GM12878 (cell line): ENCODE data around the gene GRK6. TPM values are rescaled to one million over a fixed set of nuclear protein-coding genes. Genes with fewer than 3 reads are reported as not detected.

ENCODE experiments used
- ATAC-seq: fragments of 200-7000 bp; cut with Tn5 transposase; 3 replicates; pipeline ENCODE4 v1.9.1; 2020; ENCODE audit warnings: mild to moderate bottlenecking, moderate library complexity
- BruUV-seq: library from RNA; stranded (reverse); fragments of 400-500 nt; replicated peaks from 2 replicates; lab custom pipeline; 2021; lab: Mats Ljungman, UMichigan
- CTCF ChIA-PET: fragments of 300-600 bp; sonication (Branson Sonifier 250); formaldehyde crosslinking; extraction: SDS; loops from one replicate; lab custom pipeline; 2021; ENCODE audit warnings: inconsistent platforms; lab: Yijun Ruan, JAX
- POLR2A ChIA-PET: fragments of 350-600 bp; formaldehyde crosslinking; extraction: SDS; loops from one replicate; lab custom pipeline; 2021; ENCODE audit warnings: inconsistent platforms; lab: Charles Lee
- RAD21 ChIA-PET: fragments of 300-600 bp; sonication (Branson Sonifier 250); formaldehyde crosslinking; loops from one replicate; lab custom pipeline; 2023; ENCODE audit warnings: antibody characterized with exemption; ENCODE audit not compliant: unreplicated experiment; lab: Charles Lee
- SMC1A ChIA-PET: fragments of 300-600 bp; sonication (Branson Sonifier 250); formaldehyde crosslinking; loops from one replicate; lab custom pipeline; 2023; ENCODE audit not compliant: unreplicated experiment, uncharacterized antibody; lab: Charles Lee
- DNase-seq: peaks from one replicate; pipeline ENCODE4 v3.0.0-alpha.2; 2011; ENCODE audit warnings: low read depth, low spot score
- FAIRE-seq: peaks from 3 replicates; lab custom pipeline; 2011; peaks lifted over from hg19 to GRCh38; lab: Jason Lieb, UNC
- H2AFZ ChIP-seq: 2 replicates; pipeline ENCODE4 v1.6.0; 2011; ENCODE audit warnings: low read depth, low read length, control low read depth; ENCODE audit not compliant: control insufficient read depth
- H3K27ac ChIP-seq: 2 replicates; pipeline ENCODE4 v1.5.1; 2011; ENCODE audit warnings: control low read depth; ENCODE audit not compliant: control insufficient read depth, insufficient read depth
- H3K27me3 ChIP-seq, 2 experiments: replicated peaks in 1 of 2; 2 replicates each; pipeline versions ENCODE4 v1.6.0 to v1.6.1; 2011; ENCODE audit warnings: low read length in 1 of 2; ENCODE audit not compliant: control insufficient read depth in 2 of 2, insufficient read depth in 2 of 2
- H3K36me3 ChIP-seq, 2 experiments: 2 replicates each; pipeline ENCODE4 v1.5.1; 2011; ENCODE audit warnings: low read length in 1 of 2; ENCODE audit not compliant: control insufficient read depth in 2 of 2, insufficient read depth in 2 of 2
- H3K4me1 ChIP-seq: 2 replicates; pipeline ENCODE4 v1.6.1; 2011; ENCODE audit warnings: mild to moderate bottlenecking, low read length, moderate library complexity, mixed read lengths; ENCODE audit not compliant: control insufficient read depth, insufficient read depth
- H3K4me2 ChIP-seq: 2 replicates; pipeline ENCODE4 v1.6.0; 2011; ENCODE audit warnings: control low read depth; ENCODE audit not compliant: control insufficient read depth, insufficient read depth
- H3K4me3 ChIP-seq: fragments of 200-600 bp; sonication (generic); 2 replicates; pipeline ENCODE4 v1.5.1; 2016
- H3K79me2 ChIP-seq: 2 replicates; pipeline ENCODE4 v1.6.0; 2011; ENCODE audit warnings: low read length; ENCODE audit not compliant: control insufficient read depth, insufficient read depth
- H3K9ac ChIP-seq: 2 replicates; pipeline ENCODE4 v1.8.0; 2011; ENCODE audit warnings: low read length, control low read depth, mixed read lengths; ENCODE audit not compliant: control insufficient read depth, insufficient read depth
- H3K9me3 ChIP-seq: replicated peaks from 3 replicates; pipeline ENCODE4 v1.5.1; 2011; ENCODE audit warnings: mild to moderate bottlenecking, low read length; ENCODE audit not compliant: control insufficient read depth, insufficient read depth
- H4K20me1 ChIP-seq: 2 replicates; pipeline ENCODE4 v1.6.0; 2011; ENCODE audit not compliant: control insufficient read depth, insufficient read depth
- EZH2 ChIP-seq: IDR thresholded peaks from 2 replicates; pipeline ENCODE4 v1.6.1; 2012; ENCODE audit warnings: low read depth, mild to moderate bottlenecking, control low read depth, inconsistent platforms, low read length, borderline replicate concordance; ENCODE audit not compliant: control insufficient read depth
- FOXM1 ChIP-seq: IDR thresholded peaks from 2 replicates; pipeline ENCODE4 v1.6.1; 2012; ENCODE audit warnings: low read depth, mild to moderate bottlenecking, inconsistent platforms, low read length, moderate library complexity
- MTA2 ChIP-seq: fragments of 450-650 bp; IDR thresholded peaks from 2 replicates; pipeline ENCODE4 v1.6.1; 2016; ENCODE audit warnings: low read depth, mild to moderate bottlenecking, moderate library complexity
- WGBS: methylation state at CpG from one replicate; pipeline ENCODE4 v1.1.6; 2016; ENCODE audit warnings: low lambda C conversion rate; ENCODE audit not compliant: insufficient replicate concordance, insufficient coverage; ENCODE audit errors: missing lambda C conversion rate; 5-methylcytosine and 5-hydroxymethylcytosine counted together
- in situ Hi-C: fragments of 300-500 bp; cut with MboI; formaldehyde crosslinking; loops from 9 replicates; pipeline ENCODE4 v1.14.3; 2018; ENCODE audit warnings: mixed read lengths
- intact Hi-C: fragments of 100-400 bp; cut with micrococcal nuclease; formaldehyde crosslinking; loops from one replicate; pipeline ENCODE4 v1.14.2; 2022; ENCODE audit not compliant: unreplicated experiment
- polyA plus RNA-seq, 11 experiments: library from polyadenylated mRNA; depleted of rRNA in 4 of 11; unstranded in 6 of 11; stranded (reverse) in 5 of 11; fragments of >200 nt; fragmentation: Nextera tagmentation in 4 of 11; fragmentation: Illumina TruSeq in 1 of 11; extraction: Ambion mirVana in 4 of 11; extraction: Trizol in 1 of 11; gene quantifications; 1 replicate in 1 of 11; 2 replicates in 10 of 11; pipeline versions ENCODE4 v1.2.1 to v1.2.3, GENCODE V29; 2011 to 2016; ENCODE audit warnings: inconsistent platforms in 2 of 11, missing spikeins in 2 of 11, low read depth in 1 of 11
- total RNA-seq, 4 experiments: library from RNA; depleted of rRNA in 3 of 4; stranded (reverse); fragments of >200 nt in 3 of 4; fragmentation: Illumina TruSeq in 1 of 4; extraction: Trizol in 1 of 4; gene quantifications; 2 replicates each; pipeline versions ENCODE4 v1.2.1 to v1.2.3, GENCODE V29; 2013 to 2021
- TF ChIP-seq, protein P1 (sequence below), 3 experiments: IDR thresholded peaks in 2 of 3; conservative IDR thresholded peaks in 1 of 3; 2 replicates each; pipeline ENCODE4 v1.5.1; 2011; ENCODE audit warnings: low read depth in 3 of 3, low read length in 3 of 3, mild to moderate bottlenecking in 3 of 3, control low read depth in 2 of 3, moderate library complexity in 2 of 3, inconsistent platforms in 1 of 3, mixed read lengths in 1 of 3; ENCODE audit not compliant: control insufficient read depth in 2 of 3, insufficient read depth in 1 of 3; ENCODE audit errors: extremely low read depth in 1 of 3
- TF ChIP-seq, protein P2 (sequence below): fragments of 450-650 bp; IDR thresholded peaks from 2 replicates; pipeline ENCODE4 v1.6.1; 2014; ENCODE audit warnings: mild to moderate bottlenecking

The GRK6 gene
- total and polyA plus RNA-seq, 10 of the 15 experiments (the other 5 are each of a cell fraction or from before 2014, with no cell fraction given): 0.79 to 124 (median 41.6) TPM

DNA sequence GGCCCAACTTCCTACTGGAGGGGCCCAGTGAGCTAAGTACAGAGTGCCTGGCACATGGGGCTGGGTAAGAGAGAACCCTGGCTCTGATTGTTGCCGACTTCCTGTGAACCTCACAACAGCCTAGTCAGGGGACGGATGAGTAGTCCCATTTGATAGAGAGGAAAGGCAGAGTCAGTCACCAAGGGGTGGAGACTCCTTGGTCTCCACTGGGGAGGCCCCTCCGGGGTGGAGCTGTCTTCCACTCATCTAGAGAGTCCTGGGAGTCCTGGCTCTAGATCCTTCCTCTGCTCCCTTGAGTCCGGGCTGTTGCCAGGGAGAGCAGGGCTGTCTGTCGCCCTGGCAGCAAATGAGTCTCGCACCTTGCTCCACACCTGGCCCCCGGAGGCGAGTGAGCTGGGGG is 8.0 kb downstream of the GRK6 start (continued):
- TF ChIP-seq, protein P1, sequence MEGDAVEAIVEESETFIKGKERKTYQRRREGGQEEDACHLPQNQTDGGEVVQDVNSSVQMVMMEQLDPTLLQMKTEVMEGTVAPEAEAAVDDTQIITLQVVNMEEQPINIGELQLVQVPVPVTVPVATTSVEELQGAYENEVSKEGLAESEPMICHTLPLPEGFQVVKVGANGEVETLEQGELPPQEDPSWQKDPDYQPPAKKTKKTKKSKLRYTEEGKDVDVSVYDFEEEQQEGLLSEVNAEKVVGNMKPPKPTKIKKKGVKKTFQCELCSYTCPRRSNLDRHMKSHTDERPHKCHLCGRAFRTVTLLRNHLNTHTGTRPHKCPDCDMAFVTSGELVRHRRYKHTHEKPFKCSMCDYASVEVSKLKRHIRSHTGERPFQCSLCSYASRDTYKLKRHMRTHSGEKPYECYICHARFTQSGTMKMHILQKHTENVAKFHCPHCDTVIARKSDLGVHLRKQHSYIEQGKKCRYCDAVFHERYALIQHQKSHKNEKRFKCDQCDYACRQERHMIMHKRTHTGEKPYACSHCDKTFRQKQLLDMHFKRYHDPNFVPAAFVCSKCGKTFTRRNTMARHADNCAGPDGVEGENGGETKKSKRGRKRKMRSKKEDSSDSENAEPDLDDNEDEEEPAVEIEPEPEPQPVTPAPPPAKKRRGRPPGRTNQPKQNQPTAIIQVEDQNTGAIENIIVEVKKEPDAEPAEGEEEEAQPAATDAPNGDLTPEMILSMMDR (IDR thresholded peaks at IDR 0.05 in 2 of 3, conservative IDR thresholded peaks at IDR 0.05 in 1 of 3; ENCODE audit: control insufficient read depth in 2 of 3, extremely low read depth in 1 of 3, insufficient read depth in 1 of 3, low read depth in 3 of 3, low read length in 3 of 3): no peak
- TF ChIP-seq, protein P2, sequence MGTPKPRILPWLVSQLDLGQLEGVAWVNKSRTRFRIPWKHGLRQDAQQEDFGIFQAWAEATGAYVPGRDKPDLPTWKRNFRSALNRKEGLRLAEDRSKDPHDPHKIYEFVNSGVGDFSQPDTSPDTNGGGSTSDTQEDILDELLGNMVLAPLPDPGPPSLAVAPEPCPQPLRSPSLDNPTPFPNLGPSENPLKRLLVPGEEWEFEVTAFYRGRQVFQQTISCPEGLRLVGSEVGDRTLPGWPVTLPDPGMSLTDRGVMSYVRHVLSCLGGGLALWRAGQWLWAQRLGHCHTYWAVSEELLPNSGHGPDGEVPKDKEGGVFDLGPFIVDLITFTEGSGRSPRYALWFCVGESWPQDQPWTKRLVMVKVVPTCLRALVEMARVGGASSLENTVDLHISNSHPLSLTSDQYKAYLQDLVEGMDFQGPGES: no peak
- TF ChIP-seq FOXM1 (no peak), MTA2 (no peak)

DNA sequence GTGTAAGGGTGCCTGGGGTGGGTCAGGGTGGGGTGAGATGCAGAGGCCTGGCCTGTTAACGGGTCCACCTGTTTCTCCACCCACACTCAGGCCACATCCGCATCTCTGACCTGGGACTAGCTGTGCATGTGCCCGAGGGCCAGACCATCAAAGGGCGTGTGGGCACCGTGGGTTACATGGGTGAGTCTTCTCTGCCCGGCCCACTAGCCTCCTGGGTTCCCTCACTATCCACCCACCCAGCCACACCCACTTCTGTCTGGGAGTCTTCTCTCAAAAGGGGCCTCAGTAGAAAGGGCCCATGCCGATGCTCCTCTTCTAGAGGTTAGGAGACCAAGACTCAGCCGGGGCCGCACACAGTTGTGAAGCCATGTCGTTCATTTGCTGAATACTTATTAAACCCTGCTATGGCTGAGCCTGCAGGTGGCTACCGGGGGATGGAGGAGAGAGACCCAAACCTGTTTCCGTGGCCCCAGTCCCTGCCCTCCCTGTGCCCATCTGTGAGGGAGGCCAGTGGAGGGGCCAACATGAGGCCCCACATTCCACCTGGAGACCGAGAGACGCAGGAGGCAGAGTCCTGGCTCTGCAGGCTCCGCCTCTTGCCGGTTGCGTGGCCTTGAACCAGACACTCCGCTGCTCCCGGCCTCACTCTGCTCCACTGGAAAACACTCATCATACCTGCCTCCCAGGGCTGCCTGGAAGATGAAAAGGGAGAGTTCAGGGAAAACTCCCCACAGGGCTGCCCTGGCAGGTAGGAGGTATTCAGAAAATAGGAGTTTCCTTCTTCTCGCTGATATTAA is 8.7 kb downstream of the GRK6 start:
- no peak overlapping the region for H3K4me2 ChIP-seq
- no peaks in the 10 kb centered on the region for H3K27me3 ChIP-seq
- RAD21 ChIA-PET: no interaction called here
- in situ Hi-C loops: no loop called here
- ATAC-seq: no peak
- POLR2A ChIA-PET: interaction anchor here (13.4 kb wide), 1 partner anchor 14 kb away, joined by 358 read pairs; the partner anchor contains the start of gene PRR7
- CTCF ChIA-PET: no interaction called here
- no peak overlapping the region for H3K9ac ChIP-seq
- peaks cover 23% of the 10 kb centered on the region for H3K79me2 ChIP-seq
- no peak for TF ChIP-seq EZH2
- TF ChIP-seq, all 136 proteins: peak for 0
- Histone ChIP-seq H3K4me3 (no peak overlapping the region), H3K4me1 (peaks cover 27% of the 10 kb centered on the region), H4K20me1 (no peaks in the 10 kb centered on the region), H3K9me3 (no peaks in the 10 kb centered on the region), H3K27ac (no peak overlapping the region), H3K36me3 (peaks cover 46 to 52% of the 10 kb centered on the region in 2 experiments), H2AFZ (no peak overlapping the region)
- FAIRE-seq: no peak
- 89% methylated on average over 17 of the region's 20 CpGs for WGBS
- no TSS peak for BruUV-seq
- intact Hi-C loops: no loop called here
- SMC1A ChIA-PET: interaction anchor here (7.2 kb wide), 1 partner anchor 8 kb away, joined by 73 read pairs; the partner anchor contains the start of gene PRR7
- no peak for DNase-seq
